GM10847 (cell line): ENCODE measurements around the gene HLA-DRB5.

ENCODE experiments used
- POLR2A ChIP-seq: IDR thresholded peaks from 2 replicates; pipeline ENCODE4 v1.6.1; 2011; ENCODE audit not compliant: insufficient read length; ENCODE audit errors: extremely low read depth

The HLA-DRB5 gene

DNA sequence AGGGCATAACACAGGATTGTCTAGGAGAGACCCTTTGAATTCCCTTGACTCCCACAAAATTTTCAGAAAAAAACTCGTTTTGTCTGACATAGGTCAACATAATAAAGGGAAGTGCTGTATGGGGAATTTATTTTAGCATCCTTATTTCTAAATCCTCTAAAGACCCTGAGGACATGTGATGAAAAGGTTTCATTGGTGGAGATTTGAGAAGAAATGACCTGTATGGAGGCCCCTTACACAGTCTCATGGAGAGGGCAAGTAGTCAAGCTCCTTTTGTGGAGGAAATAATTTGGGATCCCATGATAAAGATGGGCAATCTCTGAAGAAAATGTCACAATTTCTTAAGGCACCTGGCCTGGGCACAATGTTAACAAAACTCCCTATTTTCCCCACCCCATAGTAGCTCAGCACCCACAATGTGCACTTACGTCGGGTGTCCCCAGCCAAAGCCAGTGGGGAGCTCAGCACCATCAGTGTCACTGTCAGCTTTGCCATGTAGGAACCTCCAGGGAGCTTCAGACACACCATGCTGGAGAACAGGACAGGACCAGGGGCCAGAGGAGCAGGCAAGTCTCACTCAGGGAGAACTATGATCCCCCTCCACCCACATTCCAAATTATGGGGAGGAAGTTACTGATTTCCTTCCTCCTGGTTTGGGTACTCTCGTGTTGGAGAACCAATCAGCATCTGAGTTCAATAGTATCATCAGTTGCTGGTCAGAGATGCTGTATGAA is at the start of gene HLA-DRB5:
HLA-DRB5 (minus strand) TSS at position 591 of the 734 bp plus-strand sequence; CDS start at position 528, 63 bp downstream.
- no peak for TF ChIP-seq POLR2A

DNA sequence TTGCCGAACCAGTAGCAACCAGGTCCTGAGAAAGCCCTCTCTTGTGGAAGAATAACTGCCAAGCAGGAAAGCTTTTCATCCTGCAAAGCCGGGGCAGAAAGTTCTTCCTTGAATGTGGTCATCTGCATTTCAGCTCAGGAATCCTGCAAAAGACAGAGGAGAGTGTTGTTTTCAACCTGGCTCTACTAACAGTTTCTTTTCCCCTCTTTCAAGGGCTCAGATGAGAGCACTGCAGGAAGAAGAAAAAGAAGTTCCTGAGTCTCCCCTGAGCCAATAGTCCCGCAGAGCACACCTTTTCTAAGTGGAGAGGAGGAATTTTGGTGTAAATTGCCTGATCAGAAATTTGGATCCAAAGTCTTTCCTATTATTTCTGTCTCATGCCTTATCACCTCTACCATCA is 48.9 kb upstream of the HLA-DRB5 start:
- no peak for TF ChIP-seq POLR2A

DNA sequence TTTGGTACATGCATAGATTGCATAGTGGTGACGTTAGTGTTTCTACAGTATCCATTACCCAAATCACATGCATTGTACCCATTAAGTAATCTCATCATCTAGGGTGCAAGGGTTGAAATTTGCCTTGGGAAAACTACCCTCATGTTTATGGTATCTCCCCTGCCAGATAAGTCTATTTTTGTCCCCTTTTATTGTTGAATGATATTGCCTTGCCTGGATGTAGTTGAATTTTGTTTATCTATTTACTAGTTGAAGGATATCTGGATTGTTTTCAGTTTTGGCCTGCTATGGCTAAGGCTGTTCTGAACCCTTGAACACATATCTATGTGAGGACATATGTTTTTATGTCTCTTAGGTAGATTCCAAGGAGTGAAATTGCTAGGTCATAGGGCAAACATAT is 46.2 kb upstream of the HLA-DRB5 start:
- TF ChIP-seq POLR2A: no peak

DNA sequence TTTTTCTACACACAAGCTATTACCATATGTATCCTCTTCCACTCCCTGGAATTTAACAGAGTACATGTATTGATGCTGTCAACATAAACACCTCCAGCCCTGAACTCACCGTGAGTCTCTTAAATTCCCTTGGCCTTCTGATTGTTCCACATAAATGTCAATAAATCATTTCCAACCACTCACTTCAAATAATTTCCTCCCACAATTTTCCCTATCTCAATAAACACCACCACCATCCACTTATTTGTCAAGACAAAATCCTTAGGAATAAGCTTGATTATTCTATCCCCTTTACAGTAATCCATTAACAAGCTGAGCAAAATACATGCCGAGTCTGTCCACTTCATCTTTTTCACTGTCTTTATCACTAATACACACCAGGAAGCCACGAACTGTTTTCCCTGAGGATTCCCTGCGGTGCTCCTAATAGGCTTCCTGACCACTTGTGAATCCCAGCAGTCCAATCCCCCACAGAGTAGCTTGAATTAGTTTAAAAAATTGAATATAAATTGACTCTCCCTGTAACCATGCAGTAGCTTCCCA is 40.3 kb upstream of the HLA-DRB5 start:
- TF ChIP-seq POLR2A: no peak

DNA sequence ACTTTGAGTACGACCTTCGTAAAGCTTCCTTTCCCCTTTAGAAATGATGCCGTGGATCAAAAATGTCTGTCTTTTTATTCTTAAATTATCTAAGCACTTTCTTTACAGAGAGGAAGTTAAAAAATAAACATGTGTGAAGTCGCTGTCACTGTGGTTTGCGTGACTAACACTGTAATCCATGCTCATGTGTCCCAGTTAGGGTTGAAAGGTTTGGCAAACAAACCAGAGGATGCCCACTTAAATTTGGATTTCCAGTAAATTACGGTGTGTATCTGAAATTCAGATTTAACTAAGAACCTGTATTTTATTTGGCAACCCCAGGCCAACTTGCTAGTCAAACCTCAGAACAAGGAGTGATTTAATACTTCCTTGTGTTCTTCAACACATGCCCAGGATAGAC is 38.5 kb upstream of the HLA-DRB5 start:
- TF ChIP-seq POLR2A: no peak

DNA sequence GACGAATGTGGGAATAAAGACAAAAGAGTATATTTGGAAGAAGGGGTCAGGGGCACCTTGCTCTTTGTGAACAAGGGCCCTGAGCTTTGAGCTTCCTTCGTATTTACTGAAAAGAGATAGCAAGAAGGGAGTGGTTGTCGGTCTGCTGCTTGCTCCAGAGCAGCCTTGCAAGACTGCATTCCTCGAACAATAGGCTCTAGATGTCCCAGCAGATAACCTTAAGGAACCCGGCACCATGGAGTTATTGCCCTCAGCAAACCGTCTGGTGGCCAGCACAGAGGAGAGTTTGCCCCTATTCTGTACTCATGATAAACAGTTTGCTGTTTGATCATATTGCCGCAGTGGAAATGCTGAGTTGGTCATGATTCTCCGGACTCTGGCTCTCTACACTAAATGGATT is 36.9 kb upstream of the HLA-DRB5 start:
- TF ChIP-seq POLR2A: no peak

DNA sequence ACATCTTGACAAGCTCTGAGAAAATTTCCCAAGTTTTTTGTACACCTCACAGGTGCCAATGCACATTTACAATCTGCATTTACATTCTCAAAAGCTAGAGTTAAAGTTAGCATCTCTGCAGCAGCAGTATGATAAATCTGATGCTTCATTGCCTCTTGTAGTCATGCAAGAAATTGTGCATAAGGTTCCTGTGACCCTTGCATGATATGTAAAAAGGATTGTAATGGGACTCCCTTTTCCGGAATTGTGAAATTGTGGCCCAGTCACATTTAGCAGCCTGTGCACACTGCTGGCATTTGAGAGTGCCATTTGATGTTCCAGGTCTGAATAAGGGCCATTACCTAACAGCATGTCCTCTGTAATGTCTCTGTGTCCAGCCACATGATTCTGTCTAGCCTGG is 35.4 kb upstream of the HLA-DRB5 start:
- no peak for TF ChIP-seq POLR2A

DNA sequence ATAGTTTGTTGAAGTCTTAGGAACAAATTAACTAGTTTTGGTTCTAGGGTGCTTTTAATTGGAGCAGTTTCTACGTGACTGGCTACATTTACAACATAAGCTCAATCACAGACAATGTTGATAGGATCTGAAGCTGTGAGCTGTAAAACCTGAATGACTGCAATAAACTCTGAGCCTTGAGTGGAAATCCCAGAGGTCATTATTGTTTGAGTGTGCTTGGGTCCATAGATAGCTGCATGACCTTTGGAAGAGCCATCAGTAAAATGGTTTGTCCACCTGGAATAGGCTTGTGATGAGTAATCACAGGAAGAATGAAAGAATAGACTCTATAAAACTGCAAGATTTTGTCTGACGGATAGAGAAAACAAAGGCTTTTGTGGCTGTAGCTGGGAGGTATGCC is 32.9 kb upstream of the HLA-DRB5 start:
- no peak for TF ChIP-seq POLR2A

DNA sequence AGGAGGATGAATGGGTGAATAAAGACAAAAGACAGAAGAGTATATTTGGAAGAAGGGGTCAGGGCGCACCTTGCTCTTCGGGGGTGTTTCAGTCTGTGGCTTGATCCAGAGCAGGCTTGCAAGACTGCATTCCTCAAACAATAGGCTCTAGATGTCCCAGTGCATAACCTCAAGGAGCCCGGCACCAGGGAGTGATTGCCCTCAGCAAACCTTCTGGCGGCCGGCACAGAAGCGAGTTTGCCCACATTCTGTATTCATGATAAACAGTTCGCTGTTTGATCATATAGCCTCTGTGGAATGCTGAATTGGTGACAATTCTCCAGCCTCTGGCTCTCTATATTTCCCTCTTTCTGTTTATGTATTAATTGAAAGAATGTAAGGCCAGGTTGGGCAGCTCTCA is 29.7 kb upstream of the HLA-DRB5 start:
- no peak for TF ChIP-seq POLR2A

DNA sequence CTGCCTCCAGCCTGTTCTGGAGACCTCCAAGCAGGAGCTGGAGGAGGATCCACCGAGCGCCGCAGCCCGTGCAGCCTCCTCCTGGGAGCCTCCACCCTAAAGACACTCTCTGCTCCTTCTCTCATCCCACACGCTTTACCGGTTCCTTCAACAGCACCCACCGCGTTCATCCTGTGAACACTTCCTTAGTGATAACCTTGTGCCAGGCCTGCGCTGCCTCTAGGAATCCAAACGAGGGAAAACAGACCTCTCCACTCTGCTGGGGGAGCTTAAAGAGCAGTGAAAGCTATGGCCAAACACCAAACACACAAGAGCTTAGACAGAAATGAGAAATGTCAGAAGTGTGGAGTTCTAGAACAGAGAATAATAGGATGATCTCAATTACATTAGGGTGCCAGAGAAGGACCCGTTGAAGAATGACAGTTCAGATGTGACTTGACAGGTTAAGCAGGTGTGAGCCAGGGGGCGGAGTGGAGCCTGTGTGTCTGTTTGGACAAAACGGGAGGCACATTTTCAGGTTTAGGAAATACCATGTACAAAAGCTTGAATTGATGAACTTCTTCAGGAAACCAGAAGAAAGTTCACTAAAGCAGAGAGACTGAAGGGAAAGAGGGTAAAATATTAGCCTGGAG is 28.5 kb upstream of the HLA-DRB5 start:
- no peak for TF ChIP-seq POLR2A

DNA sequence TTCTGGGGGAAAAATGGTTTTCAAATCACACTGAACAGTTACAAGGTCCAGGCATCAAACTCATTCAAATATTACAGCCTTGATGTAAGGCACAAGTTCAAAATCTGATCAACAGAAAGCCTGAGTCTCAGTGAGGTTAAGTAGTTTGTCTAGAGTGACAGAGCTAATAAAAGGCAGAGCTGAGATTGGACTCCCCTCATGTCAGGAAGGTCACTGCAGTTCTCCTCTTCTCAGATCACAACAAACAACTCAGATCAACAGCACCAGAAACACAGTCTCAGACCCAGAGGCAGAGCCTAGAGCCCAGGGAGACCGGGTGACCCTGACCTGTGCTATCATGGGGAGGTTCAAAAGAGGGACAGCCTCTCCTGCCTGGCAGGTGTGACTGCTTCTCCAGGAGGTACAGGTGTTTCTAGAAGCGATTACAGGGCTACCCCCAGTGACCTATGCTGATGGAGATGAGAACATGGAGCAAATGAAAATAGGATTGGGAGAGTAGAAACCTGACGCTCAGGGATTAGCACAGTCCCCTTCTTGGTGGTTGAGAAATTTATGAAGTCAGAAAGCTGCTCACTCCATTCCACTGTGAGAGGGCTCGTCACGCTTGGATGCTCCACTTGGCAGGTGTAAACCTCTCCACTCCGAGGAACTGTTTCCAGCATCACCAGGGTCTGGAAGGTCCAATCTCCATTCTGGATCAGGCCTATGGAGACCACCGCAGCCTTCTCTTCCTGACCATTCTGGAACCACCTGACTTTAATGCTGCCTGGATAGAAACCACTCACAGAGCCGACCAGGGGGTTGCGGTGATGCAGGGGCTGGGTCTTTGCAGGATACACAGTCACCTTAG is 24.3 kb upstream of the HLA-DRB5 start:
- TF ChIP-seq POLR2A: no peak

DNA sequence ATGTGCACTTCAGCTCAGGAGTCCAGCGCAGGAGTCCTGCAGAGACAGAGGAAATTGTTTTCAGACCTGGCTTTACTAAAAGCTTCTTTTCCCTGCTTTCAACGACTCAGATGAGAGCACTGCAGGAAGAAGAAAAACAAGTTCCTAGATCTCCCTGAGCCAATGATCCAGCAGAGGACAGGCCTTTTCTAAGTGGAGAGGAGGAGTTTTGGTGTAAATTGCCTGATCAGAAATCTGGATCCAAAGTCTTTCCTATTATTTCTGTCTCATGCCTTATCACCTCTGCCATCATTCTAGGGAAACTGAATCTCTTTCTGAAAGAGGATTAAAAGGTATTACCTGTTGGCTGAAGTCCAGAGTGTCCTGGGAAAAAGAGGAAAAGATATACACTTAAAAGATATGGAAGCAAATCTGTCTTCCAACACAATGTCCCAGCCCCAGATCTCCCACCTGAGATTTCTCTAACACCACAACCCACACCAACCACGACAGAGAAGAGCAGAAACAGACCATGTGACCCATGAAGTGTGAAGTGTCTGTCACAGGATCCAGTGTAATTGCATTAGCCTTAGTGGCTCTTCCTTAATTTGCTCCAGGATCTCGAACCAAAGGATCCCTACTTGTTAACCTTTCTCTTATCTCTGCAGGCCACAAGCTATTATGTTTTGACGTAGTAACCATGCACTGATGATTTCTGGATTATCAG is 23.1 kb upstream of the HLA-DRB5 start:
- no peak for TF ChIP-seq POLR2A

DNA sequence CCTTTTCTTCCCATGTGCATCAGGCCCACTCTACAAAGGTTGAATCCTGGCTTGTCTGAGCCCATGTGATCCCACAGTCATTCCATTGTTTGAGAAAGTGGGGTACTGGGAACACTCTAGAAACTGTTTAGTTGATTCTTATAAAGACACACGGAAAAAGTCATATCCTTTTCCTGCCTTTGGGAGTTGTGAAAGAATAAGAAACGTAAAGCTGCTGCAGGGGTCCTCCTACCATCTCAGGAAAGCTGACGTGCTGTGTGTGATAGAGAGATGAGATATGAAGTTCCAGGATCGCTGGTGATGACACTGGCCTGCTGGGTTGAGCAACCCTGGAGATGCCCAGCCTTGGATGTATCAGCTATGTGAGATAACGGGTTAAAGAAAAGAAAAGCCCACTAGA is 21.3 kb upstream of the HLA-DRB5 start:
- no peak for TF ChIP-seq POLR2A

DNA sequence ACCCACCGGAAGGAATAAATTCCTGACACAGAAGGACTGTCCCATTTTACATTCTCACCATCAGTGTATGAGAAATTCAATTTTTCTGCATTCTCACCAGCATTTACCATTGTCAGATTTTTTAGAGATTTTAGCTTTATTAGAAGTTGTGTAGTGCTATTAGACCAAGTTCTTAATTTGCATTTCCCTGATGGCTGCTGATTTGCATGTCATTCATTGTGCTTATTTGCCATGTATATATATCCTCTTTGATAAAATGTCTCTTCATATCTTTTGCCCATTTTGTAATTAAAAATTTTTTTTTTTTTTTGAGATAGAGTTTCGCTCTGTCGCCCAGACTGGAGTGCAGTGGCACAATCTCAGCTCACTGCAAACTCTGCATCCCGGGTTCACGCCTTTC is 9.8 kb upstream of the HLA-DRB5 start:
- no peak for TF ChIP-seq POLR2A
